HG03103 (cell line): ENCODE results near the gene ECEL1.
"Not testable (repeated sequence)": the region's sequence is repeated elsewhere in the genome, so short reads cannot be mapped to it uniquely, and the experiment has no call there.

ENCODE experiments used
- ATAC-seq: cut with Tn5 transposase; IDR thresholded peaks from one replicate; pipeline ENCODE4 v1.9.1; 2021; ENCODE audit warnings: low read depth; ENCODE audit not compliant: unreplicated experiment

ECEL1 gene

DNA sequence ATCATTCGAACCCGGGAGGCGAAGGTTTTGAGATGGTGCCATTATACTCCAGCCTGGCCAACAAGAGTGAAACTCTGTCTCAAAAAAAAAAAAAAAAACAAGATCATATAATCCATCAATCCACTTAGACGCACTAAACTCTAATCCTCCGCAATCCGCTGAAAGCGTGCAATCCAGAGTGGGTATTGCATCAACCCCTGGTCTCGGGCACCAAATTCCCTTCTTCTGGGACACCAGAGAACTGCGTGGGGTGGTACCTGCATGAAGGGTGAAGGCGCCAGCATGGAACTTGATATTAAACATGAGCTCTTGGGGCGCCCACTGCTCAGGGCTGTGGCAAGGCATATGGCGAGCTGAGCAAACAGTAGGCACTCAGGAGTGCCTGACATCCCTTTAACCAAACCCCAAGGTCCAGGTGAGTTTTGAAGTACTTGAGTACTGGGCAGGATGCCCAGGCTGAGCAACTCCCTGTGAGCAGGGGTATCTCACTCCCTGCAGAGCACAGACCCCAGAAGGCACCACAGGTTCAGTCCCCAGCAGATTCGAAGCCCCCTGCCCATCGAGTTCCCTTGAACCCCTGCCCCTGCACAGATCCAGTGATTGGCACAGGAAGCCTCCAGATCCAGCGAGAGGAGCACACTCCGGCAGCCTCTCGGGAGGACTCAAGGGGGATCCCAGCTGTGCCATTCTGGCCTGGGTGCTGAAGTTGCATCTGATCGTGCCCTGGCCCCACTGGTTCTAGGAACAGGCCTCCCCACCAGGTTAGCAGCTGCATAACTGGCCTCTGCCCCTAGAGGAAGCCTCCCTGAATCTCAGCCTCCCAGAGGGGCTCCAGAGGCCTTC, 23.7 kb downstream of the ECEL1 start:
- no peak for ATAC-seq

DNA sequence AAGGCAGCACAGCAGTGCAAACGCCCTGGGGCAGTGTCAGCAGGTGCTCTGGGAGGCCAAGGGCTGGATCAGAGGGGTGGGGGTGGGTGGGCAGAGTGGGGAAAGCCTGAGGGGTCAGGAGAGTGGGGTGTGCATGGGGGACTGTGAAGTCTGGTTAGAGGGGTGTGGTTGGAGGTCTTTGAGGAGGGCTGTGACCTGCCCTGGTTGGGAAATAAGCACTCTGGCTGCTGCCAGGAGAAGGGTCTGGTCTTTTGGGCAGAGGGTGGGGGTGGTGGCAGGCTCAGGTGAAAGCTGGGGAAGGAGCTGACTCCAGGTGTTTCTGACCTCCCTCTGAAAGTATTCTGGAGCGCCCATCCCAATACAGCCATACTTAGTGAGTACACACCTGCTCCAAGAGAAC, 27.5 kb downstream of the ECEL1 start:
- ATAC-seq, result no peak

DNA sequence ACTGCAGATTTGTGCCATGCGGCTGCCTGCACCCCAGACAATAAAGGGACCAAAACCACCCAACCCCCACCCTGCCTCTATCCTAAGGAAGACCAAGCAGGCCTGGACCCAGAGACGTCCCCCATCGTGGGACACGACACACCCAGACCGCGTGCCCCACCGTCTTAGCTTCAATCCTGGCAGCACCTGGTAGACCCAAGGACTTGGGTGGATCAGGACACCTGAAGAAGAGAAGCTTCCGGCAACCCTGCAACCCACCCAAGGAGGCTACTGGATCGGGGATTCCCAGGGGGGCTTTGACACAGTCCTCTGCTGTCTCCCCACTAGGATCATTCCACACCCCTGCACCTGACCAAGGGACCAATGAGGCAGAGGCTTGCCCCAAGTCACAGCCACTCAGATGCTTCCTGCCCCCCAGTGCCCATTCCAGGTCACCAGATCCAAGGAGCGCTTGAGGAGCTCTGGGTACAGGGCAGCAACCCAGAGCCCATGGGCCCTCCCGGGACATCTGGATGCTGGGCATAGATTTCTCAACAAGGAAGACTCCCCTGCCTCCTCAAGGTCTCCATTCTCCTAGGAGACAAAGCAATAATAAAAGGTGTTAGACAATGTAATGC, 28.1 kb downstream of the ECEL1 start:
- ATAC-seq, result no peak

DNA sequence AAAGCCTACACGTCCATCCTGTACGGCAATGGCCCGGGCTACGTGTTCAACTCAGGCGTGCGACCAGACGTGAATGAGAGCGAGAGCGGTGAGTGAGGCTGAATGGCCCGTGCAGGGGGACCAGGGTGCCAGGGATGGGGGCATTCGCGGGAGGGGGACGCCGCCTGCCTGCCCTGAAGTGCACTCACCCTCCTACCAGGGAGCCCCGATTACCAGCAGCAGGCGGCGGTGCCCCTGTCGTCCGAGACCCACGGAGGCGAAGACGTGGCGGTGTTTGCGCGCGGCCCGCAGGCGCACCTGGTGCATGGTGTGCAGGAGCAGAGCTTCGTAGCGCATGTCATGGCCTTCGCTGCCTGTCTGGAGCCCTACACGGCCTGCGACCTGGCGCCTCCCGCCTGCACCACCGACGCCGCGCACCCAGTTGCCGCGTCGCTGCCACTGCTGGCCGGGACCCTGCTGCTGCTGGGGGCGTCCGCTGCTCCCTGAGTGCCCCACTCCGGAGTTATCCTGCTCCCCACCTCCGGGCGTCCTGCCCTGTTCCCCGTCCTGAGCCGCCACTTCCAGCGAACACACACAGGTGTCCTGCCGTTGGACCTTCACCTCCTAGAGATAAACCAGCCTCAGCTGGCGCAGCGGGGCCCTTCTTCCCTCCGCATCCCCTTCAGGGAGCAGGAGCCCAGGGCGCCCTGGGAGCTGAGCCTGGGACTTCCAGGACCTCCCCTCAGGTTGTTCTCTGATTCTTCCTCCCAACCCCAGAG, 28.8 kb downstream of the ECEL1 start:
- ATAC-seq, result no peak

DNA sequence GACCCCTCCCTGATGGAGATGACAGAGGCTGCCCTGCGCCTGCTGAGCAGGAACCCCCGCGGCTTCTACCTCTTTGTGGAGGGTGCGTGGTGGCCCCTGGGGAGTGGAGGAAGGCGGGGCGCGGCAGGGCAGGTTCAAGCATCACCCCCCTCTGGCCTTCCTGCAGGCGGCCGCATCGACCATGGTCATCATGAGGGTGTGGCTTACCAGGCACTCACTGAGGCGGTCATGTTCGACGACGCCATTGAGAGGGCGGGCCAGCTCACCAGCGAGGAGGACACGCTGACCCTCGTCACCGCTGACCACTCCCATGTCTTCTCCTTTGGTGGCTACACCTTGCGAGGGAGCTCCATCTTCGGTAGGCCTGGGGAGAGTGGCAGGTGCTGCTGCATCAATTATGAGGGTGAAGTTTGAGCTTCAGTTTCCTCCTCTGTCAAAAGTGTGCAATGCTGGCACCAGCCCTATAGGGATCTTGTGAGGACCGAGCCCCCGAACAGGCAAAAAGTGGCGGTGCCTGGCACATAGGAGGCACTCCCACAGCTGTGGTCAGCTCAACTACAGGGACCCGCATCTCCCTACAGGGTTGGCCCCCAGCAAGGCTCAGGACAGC, 29.5 kb downstream of the ECEL1 start:
- ATAC-seq, result no peak

DNA sequence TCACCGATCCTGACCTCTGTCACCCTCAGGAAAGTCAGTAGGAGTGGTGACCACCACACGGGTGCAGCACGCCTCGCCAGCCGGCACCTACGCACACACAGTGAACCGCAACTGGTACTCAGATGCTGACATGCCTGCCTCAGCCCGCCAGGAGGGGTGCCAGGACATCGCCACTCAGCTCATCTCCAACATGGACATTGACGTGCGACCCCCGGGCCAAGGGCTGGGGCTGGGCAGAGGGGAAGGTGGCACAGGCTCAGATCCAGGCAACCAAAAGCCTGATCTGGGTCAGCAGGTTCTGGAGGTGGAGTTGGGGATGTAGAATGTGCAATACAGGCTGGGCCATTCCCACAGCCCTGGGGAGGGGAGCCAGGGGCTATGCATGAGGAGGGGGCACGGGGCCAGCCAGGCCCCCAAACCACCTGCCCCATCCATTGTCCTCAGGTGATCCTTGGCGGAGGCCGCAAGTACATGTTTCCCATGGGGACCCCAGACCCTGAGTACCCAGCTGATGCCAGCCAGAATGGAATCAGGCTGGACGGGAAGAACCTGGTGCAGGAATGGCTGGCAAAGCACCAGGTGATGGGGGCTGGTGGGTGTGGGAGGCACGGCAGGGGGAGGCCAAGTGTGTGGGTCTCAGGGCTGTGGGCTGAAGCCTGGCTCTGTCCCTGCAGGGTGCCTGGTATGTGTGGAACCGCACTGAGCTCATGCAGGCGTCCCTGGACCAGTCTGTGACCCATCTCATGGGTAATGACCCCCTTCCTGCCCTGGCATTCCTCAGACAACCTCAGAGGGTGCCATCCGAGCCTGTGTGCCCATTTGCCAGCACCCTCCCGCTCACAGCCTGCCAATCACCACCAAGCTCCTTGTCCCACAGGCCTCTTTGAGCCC, 30.3 kb downstream of the ECEL1 start:
- ATAC-seq, result no peak

- no peak for ATAC-seq
Measured at GRCh38 chr2:232456296-232457120, 31.1 kb downstream of the ECEL1 start.

- no peak for ATAC-seq
Measured at GRCh38 chr2:232455426-232456255, 32.0 kb downstream of the ECEL1 start, which contains the start of gene ALPI. ALPI (plus strand) TSS chr2:232456153; CDS start chr2:232456200, 47 bp downstream.

- no peak for ATAC-seq
Measured at GRCh38 chr2:232454630-232455029, 33.0 kb downstream of the ECEL1 start.

DNA sequence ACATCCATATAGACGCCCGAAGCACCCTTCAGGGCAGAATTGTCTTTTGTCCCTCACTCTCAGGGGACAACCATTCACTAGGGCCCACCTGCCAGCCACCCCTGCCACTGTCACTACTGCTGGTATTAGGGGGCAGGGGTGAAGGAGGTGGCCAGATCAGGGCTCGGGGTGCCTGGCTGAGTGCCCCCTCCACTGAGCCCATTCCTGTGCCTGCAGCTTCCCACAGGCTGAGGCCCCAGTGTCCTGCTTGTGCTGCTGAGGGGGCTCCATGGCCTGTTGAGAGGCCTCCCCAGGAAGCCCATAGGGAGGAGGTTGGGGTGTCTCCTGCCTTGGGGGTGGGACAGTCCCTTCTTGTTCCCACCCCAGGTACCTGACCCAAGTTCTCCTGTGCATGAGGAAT, 36.0 kb downstream of the ECEL1 start:
- ATAC-seq, result not testable (repeated sequence)

DNA sequence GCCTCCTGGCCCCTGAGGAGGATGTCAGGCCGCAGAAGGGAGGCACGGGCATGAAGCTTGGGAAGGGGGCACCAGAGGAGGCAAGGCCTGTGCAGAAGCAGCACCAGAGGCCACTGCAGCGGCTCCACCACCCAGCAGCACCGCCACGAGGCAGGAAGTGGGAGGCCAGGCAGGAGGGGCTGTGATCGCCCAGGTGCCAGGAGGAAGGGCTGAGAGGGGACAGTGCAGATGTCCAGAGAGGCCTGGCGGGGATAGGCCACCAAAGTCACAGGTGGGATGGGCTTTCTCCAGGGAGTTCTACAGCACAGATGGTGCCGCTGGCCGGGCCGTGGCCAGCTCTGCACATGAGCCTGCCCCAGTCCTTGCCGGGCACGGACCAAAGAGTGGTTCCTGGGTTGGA, 37.7 kb downstream of the ECEL1 start:
- no peak for ATAC-seq

GRCh38 chr2:232448304-232448690, 39.3 kb downstream of the ECEL1 start:
- ATAC-seq, result no peak

DNA sequence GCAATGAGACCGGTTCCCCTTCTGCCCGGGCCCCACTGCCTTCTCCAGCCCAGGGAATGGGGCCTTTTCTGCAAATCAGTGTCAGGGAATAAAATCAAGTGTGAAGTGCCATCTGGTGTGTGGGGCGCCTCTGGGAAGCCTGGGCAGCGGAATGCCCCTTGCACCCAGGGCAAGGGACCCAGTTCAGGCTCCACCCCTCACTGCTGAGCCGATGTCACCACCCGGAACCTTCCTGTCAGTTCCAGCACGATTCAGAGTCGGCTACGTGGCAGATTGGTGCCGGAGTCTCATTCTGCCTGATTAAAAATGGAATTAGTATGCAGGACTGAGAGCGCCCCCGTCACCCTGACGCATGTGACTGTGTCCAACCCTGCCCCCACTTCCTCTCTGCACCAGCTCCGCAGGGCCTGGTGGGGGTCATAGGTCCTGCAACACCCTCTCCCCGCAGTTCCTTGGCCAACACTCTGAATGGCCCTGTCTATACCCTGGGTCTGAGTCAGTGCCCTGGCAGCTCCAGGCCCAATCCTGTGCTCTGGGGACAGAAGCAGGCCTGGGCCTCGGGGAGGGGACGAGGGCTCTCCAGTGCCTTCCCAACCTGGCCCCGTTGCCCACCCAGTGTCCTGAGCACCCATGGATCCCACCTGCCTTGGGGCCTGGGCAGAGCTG, 39.9 kb downstream of the ECEL1 start:
- no peak for ATAC-seq

DNA sequence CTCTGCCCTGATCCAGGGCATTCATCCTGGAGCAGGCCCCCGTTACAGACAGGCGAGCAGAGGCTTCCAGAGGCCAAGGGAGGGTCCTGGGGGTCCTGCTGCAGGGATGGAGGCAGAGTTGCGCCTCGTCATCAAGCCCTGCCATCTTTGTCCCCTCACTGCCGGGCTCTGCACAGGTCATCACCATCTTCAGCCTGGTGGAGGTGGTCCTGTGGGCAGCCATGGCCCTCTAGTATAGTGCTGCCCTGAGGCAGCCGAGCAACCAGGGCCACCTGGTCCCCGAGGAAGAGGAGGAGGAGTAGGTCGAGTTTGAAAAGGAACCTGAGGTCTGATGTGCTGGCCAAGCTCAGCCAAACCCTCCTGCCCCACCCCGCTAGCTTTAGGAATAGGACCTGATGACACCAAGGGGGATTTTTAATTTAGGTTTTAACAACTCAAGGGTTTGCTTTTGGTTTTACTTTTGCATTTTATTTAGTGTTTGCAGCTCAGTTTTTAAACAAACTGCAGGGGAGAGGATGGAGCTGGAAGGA, 40.5 kb downstream of the ECEL1 start:
- no peak for ATAC-seq

- not testable (repeated sequence) for ATAC-seq
Measured at GRCh38 chr2:232446266-232446777, 41.3 kb downstream of the ECEL1 start.

DNA sequence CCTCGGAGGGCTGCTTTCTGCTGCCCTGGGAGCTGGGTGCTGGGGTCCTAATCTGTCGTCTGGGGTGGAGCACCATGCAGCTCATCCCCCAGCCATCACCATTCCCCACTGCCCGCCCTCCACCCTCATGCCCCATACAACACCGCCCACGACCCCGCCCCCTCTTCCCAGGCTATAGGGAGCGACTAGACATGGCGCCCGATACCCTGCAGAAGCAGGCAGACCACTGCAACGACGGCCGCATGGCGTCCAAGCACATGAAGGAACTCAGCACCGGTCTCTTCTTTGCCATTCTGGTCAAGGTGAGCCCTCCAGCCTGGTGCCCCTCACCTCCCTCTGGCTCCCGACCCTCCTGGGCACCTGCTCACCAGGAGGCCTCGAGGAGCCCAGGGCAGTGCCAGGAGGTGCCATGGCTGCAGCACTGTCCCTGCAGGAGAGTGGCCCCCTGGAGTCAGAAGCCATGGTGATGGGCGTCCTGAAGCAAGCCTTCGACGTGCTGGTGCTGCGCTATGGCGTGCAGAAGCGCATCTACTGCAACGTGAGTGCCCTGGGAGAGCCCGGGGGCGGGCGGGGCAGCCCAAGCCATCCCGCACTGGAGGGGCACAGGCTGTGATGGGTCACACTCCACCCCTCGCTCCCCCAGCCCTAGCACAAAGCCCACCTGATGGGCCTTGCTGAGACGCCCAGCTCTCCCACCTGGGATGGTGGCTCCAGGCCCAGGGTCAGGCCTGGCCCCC, 42.3 kb downstream of the ECEL1 start:
- ATAC-seq, result not testable (repeated sequence)
